ENCODE results near the gene TOR1AIP2.

TOR1AIP2 gene

DNA sequence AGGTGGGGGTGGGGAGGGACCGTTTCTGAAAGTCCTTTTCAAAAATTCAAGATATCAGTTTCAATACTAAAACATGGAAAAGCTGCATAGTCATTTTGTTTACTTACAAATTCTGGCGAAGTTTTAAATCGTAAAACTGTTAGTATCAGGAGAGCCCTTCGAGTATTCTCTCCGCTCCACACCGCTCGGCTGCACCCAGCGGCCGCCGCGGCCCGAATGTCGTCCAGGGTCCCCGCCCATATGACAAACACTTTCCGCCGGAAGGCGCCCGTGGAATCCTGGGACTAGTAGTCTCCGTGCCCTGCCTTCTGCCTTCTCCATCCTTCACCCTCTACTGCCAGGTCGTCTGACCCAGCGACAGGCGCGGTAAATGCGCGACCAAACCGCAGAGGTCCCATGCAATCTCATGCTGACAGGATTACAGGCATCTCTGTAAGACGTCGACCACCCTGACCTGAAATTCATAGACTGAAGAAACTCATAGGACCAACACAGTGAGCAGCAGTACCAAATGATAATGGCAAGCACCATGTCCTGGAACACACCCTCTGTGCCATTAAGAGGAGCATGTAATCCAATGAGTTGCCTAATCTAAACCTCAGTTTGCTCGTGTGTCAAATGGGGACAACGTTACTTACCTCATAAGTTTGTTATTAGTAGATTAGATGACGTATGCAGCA, at the start of gene TOR1AIP2:
TSS of gene TOR1AIP2 (minus strand) at position 218 of the 680 bp plus-strand sequence. CDS start 25,138 bp downstream, outside the sequence.
- peak; percentile 76 to 81 for DNase-seq (ENCODE audit: low read depth in 2 of 2)

DNA sequence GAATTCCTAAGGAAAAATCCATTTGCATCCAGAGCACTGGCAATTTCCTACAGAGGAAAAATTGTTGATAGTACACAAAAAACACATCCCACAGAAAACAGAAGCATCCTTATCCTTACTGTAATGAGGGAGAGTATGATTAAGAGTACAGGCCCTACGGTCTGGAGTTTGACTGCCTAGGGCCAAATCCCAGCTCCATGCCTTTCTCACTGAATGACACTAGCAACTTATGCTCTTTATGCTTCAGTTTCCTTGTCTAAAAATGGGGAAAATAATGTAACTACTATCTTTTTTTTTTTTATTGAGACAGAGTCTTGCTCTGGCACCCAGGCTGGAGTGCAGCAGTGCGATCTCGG, 49.2 kb upstream of the TOR1AIP2 start:
- DNase-seq (ENCODE audit: low read depth in 2 of 2): no peak

DNA sequence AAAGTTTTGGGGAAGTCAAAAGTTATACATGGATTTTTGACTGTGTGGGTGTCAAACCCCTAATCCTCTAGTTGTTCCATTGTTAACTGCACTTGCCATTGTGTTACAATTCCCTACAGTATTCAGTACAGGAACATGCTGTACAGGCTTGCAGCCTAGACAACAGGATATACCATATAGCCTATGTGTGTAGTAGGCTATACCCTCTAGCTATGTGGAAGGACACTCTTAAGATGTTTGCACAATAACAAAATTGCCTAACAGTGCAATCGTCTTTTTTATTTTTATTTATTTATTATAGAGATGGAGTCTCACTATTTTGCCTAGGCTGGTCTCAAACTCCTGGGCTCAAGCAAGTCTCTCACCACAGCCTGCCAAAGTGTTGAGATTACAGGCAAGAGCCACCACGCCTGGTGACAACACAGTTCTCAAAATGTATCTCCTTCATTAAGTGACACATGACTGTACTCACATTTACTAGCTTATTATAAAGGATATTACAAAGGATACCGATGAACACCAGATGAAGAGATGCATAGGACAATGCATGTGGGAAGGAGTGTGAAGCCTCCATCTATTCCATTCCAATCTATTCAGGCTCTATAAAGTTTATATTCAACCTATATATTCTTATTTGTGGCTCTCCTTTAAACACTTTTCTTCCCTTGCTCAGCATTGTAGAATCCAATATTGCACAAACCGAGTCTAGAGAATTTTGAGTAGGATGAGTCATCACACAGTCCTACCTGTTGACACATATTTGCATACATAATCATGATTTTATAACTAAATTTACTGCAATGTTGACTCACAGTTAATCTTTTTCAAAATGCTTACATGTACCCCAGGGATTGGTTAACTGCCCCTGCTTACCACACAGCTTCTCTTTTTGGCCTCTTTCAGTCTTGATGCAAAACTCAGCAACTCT, 48.6 kb upstream of the TOR1AIP2 start:
- DNase-seq (ENCODE audit: low read depth in 2 of 2): no peak

DNA sequence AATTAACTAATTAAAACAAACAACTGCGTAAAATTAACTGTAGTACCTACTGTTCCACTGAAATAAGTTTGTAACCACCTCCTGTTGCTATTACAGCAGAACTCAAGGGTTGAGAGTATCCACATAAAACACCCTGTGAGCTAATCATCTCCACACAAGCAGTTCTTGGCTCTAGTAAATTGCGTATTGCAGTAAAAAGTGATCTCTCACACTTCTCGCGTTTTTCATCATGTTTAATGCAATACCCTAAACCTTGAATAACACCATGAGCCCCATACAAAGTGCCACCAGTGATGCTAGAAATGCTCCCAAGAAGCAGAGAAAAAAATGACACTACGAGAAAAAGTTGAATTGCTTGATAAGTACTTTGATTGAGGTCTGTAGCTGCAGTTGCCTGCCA, 47.7 kb upstream of the TOR1AIP2 start:
- DNase-seq (ENCODE audit: low read depth in 2 of 2): no peak

DNA sequence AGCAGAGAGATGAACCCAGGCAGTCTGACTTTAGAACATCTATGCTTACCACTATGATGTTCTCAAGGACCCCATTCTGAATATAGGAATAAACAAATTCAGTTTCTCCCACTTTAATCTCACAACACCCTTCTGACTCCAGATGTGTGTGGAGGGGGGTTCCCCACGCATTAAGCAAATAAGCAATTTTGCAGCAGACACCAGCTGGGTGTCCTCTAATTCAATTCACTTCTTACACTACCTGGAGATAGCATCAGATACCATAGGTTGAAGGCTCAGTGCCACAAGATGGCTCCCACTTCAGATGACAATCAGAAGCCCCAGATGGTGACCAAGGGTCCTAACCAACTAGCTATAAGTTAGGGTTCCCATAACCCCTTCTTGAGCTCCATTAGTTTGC, 46.7 kb upstream of the TOR1AIP2 start:
- DNase-seq (ENCODE audit: low read depth in 2 of 2): no peak

DNA sequence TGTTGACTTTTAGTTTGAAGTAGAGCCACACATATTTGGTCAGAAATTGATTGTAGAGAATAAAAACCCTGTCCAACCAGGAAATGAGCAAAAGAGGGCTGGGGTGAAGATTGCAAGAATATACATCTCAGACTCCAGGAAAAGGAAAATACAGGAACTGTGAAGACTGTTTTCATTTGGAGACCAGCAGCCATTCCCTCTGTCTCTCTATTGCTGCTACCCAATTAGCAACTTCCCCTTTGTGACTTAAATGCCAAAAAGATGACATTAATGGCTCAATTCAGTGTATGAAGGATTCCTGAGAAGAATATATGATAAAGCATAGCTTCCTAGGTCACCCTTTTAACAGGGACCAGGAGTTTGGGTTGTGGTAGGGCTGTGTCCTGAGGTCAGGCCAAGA, 45.4 kb upstream of the TOR1AIP2 start:
- DNase-seq (ENCODE audit: low read depth in 2 of 2): no peak

DNA sequence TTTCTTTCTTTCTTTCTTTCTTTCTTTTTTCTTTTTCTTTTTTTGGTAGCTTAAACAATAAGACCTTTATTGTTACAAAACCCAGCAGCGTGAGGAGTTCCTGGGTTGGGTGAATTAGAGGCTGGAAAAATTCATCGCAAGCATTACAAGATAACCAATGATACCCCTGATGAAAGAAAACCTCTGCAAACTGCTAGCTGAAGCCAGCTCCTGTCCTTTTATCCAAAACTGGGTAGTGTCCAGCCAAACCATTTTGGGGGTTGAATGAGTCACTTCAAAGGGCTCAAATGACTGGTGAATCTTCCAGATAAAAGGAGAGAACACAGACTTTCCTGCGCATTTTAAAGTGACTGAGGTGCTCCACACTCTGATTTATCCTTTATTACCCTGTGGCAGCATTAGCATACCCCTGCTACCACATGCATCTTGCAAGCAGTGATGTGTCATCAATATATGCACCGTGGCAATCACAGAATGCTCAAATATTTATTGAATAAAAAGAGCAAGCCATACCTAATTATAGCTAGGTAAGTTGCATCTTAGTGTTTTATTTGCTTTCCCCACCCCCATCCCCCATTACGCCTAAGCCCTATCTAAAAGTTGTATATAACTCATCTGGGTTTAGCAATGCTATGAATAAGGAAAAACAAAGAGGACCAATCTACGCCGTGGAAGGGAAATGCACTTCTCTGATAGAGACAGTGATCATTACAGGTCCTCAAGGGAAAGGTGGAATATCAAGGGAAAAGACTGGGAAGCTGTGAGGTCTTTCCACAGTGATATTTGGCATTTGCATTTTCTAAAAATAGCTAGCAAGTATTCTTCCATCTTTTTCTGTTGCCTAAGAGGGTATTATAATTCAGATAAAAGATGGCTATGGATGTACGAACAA, 44.6 kb upstream of the TOR1AIP2 start:
- DNase-seq (ENCODE audit: low read depth in 2 of 2): no peak

DNA sequence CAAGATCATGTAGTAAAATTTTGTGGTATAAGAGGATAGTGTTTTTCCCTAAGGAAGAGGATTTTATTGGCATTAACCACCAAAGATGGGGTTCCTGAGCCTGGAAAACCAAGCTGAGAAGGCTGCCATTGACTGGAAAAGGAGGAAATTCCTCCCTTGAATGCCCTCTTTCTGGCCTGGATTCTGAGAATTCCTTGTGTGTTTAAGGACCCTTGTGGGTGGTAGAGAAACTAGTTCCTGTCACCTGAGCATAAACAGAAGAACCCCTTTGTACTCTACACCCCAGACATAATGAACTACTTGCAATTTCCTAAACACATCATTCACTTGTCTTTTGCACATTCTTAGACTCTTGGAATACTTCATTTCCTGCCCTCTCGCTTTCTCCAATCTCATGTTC, 43.9 kb upstream of the TOR1AIP2 start:
- no peak for DNase-seq (ENCODE audit: low read depth in 2 of 2)

DNA sequence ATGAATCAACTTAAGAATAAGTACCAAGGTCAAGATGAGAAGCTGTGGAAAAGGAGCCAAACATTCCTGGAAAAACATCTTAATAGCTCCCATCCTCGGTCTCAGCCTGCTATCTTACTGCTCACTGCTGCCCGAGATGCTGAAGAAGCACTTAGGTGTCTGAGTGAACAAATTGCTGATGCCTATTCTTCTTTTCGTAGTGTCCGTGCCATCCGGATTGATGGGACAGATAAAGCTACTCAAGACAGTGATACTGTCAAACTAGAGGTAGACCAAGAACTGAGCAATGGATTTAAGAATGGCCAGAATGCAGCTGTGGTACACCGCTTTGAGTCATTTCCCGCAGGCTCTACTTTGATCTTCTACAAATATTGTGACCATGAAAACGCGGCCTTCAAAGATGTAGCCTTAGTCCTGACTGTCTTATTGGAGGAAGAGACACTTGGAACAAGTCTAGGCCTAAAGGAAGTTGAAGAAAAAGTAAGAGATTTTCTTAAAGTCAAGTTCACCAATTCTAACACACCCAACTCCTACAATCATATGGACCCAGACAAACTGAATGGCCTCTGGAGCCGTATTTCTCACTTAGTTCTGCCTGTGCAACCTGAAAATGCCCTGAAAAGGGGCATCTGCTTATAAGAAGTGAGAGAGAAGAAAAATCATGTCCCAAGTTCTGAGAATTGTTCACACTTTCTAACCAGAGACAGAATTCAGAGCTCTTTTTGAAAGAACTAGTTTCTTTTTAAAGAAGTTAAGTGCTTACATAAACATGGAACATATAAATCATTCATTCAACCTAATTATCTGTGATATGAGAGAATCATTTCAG, 40.2 kb upstream of the TOR1AIP2 start:
- DNase-seq (ENCODE audit: low read depth in 2 of 2): no peak

DNA sequence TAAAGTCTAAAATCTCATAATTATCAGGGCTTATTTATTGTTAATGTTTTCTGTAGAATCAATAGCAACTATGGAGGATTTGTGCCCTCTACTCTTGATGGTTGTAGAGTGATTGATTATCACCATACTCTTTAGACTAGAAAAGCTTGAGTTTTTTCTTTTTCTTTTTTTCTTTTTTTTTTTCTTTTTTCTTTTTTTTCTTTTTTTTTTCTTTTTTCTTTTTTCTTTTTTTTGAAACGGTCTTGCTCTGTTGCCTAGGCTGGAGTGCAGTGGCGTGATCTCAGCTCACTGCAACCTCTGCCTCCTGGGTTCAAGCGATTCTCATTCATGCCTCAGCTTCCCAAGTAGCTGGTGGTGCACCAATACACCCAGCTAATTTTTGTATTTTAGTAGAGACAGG, 34.2 kb upstream of the TOR1AIP2 start:
- DNase-seq (ENCODE audit: low read depth in 2 of 2): no peak

DNA sequence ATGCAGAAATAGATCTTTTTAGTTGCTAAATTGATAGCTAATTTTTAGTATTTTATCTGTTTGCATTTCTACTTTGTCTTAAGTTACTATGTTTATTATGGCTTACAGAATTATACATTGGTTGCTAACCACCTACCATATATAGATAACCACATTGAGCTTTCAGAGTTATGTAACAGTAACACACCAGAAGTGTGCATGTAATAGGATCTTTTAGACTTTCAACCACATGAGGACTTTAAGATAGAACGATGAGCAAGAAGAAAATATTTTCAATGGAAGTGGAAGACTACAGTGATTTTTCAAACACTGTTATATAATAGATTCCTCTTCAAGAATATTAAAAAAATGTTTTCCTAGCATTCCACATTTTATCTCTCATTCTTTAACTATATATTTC, 33.3 kb upstream of the TOR1AIP2 start:
- DNase-seq (ENCODE audit: low read depth in 2 of 2): no peak

DNA sequence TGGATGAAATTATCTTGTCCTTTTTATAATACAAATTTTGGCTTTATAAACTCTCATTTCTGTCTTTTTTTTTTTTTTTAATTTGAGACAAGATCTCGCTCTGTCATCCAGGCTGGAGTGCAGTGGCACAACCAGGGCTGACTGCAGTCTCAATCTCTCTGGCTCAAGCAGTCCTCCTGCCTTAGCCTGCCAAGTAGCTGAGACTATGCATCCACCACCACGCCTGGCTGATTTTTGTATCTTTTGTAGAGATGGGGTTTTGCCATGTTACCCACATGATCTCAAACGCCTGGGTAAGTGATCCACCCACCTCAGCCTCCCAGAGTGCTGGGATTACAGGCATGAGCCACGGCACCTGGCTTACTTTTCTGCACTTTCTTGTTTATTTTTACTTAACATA, 12.0 kb upstream of the TOR1AIP2 start:
- no peak for DNase-seq (ENCODE audit: low read depth in 2 of 2)

DNA sequence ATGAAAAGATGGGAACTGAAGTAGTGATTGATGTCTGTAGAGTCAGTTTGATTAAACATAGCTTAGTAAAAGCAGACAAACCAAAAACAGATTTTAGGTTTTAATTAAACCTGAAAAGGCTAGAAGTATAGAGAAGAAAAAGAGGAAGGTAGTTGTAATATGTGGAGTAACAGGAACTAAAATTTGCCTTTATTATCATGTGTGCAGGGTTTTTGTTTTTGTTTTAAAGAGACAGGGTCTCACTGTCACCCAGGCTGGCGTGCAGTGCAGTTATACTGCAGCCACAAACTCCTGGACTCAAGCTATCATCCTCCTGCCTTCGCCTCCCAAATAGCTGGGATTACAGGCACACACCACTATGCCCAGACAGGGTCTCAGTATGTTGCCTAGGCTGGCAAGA, 10.5 kb upstream of the TOR1AIP2 start:
- no peak for DNase-seq (ENCODE audit: low read depth in 2 of 2)

DNA sequence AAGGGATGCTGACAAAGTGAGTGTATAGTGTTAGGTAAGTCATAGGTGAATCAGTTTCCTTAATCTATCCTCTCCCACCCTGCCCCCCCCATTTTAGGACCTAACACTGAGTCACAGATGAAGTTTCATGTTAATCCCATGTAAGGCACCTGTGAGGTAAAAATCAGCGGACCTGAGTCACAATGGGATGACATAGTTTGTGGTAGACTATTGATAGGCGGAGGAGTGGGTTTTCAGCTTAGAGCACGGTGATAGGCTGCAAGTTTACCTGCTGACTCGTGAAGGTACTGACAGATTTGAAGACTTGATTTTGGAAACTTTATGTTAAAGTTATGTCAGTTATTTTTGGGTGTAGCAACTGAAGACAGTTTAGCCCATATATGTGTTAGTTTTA, 6.1 kb upstream of the TOR1AIP2 start:
- DNase-seq (ENCODE audit: low read depth in 2 of 2): peak in 1 of 2 donors; percentile 53

DNA sequence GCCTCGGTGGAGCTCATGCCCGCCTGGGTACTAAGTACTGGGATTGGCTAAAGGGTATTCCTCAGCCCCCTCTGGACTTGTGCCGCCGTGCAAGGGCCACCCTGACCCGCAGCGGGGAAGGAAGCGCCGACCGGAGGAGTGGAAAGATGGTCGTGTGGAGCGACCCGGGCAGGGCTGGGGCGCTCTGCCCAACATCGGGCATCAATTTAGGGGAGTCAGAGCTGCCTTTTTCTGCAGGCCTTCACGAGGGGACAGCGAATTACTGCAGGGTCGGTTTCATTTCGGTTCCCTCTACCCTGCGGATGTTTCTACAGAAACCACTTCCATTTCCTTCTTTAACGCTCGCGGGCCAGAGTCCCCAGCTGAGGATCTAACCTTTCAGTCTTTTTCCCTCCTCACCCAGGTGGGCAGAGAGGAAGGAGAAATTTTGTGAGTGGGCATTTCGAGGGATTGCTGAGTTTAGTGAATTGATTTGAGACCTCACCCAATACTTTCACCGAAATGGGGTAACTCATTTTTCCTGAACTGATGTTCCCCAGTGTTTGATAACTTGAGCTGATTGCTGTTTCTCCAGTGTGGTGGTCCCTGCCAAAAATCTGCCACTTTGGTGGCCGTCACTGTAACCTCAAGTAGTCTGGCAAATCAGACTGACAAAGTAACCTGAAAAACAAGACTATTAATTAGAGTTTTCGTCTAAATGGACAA, 5.6 kb upstream of the TOR1AIP2 start:
- peak in 1 of 2 donors; percentile 12 for DNase-seq (ENCODE audit: low read depth in 2 of 2)

DNA sequence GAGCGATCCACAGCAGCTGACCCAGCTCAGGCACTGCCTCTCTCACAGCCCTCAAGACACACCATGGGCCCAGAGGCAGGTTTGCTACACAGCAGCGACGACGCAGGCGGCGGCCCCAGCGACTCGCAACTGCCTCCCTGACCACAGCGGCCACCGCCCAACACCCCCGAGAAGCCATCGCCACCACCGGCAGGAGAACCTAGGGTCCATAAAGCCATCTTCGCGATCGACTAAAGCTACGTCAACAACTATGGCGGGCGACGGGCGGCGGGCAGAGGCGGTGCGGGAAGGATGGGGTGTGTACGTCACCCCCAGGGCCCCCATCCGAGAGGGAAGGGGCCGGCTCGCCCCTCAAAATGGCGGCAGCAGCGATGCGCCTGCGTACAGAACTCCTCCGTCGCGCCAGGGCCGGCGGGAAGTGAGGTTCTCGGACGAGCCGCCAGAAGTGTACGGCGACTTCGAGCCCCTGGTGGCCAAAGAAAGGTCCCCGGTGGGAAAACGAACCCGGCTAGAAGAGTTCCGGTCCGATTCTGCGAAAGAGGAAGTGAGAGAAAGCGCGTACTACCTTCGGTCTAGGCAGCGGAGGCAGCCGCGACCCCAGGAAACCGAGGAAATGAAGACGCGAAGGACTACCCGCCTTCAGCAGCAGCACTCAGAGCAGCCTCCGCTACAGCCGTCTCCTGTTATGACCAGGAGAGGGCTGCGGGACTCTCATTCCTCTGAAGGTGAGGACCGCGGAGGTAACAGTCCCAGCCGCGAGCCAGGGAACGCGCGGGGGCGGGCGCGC, 4.8 kb upstream of the TOR1AIP2 start, which contains the start of gene TOR1AIP1:
TSS of gene TOR1AIP1 (plus strand) at position 33 of the 787 bp plus-strand sequence. CDS start at position 251, 218 bp downstream.
- peak; percentile 92 to 93 for DNase-seq (ENCODE audit: low read depth in 2 of 2)

DNA sequence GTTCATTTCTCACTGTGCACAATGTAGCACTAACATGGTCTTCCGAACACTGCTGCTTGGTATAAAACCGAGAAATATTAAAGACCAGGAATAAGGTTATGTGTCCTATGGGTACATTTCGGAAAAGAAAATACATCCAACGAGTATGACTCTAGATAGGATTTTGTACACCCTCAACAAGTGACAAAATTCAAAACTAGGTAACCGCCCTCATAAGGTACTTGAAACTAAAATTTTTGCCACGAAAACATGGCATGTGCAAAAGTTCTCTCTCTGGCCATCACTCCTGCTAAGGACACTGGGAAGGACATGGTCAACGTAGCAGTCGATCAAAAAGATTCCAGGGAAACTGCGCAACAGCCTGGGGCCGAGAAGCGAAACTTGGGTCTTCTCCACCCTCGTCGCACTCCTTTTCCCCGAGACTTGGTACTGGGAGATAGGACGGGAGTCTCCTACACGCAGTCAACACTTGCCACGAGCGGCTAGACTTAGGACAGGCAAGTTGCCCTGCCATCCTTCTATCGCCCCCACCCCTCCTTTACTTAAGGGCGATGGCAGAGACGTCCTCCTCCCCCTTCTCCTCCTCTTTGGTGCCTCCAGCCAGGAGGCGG, 4.1 kb upstream of the TOR1AIP2 start:
- no peak for DNase-seq (ENCODE audit: low read depth in 2 of 2)

DNA sequence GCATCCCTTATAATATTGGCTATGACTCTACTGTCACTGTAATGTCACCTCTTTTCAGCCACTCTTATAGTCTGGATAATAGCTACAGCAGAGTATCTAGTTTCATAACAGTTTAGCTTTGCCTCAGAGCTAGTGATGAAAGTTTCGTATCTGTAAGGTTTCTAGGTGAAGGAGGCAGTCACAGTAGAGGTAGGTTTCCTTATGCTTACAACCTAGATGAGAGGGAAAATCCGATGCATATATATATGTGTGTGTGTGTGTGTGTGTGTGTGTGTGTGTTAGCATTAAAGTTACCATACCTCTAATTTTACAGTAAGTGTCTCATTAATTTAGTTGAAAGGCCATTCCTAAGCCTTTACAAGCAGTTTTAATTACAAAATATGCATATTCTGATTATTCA, 2.2 kb upstream of the TOR1AIP2 start:
- no peak for DNase-seq (ENCODE audit: low read depth in 2 of 2)

DNA sequence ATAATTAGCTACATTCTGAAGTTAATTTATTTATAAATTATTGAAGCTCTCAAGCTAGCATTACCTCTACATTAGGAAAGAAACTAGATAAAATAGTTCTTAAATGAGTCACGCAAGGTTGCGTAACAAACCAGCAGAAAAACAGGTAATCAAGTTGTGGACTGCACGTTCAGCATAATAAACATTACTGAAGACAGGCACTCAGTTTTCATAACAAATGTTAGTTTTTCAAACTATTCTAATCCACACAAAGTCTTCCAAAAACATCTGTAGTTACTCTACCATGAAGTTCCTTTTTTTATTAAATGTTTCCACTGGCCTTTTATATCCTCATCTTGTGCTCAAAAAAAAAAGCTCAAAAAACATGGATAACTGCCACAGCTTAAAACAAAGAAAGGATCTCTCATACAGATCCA, 1.3 kb downstream of the TOR1AIP2 start:
- no peak for DNase-seq (ENCODE audit: low read depth in 2 of 2)
